ENCODE measurements around the gene CEACAM18. TPM values are rescaled to one million over a fixed set of nuclear protein-coding genes. Genes with fewer than 3 reads are reported as not detected.

CEACAM18 gene
- total RNA-seq (not detected), polyA plus RNA-seq (ENCODE audit: insufficient read depth in 1 of 8, insufficient read length in 8 of 8, low replicate concordance in 1 of 8) (not detected)
- long read RNA-seq, donor 1: 0 reads
- long read RNA-seq, donor 2: 0 reads
- long read RNA-seq, donor 3: 0 reads
- long read RNA-seq, donor 4: 0 reads
- long read RNA-seq, donor 5: 0 reads
- long read RNA-seq, donor 6: 0 reads
- long read RNA-seq, donor 7: 0 reads
- long read RNA-seq, donor 8: 0 reads
- long read RNA-seq, donor 9: 0 reads
- long read RNA-seq, donor 10: 0 reads
- long read RNA-seq, donor 11: 0 reads

DNA sequence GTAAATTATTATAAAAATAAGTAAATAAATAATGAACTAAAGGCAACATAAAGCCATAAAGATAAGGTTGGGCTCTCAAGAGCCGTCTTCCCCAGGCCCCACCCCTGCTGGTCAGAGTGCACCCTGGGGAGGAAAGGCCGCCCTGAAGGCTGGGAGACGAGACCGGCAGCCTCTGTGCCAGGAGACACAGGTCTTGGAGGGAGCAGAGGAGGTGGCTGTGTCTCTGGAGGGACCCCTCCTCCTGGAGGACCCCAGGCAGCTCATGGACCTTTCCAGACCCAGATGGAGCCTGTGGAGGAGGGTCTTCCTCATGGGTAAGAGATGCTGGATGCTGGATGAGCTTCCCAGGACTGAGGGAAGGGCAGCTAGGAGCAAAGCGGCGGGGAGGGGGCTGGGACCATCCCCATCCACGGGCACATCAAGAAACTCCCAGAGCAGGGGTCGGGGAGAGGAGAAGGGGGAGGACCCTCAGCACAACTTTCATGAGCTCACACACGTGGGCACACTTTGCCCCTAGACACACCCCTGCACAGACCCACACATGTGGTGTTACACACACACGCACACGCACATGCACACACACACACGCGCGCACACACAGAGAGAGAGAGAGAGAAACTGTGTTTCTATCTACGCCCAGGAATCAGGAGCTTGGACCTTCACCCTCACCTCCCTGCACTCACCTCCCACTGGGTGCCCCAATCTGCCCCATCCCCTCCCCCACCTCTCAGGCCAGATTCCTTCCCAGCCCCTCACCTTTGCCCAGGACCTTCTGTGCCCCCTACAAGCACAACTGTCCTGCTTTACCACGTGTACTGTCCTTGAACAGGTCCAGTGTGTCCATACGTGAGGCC lies at the start of gene CEACAM18:
CEACAM18 (plus strand) TSS at position 159 of the 854 bp plus-strand sequence.
- H3K27ac ChIP-seq (ENCODE audit: low read length): no peak within 1 kb of the TSS
- H3K4me3 ChIP-seq (ENCODE audit: low read length): no peak within 1 kb of the TSS
- no peaks in the 10 kb centered on the region for H3K9me3 ChIP-seq (replicated peaks; ENCODE audit: control insufficient read depth, low read depth, low read length)
- DNase-seq: no peak
- 76% methylated on average over 9 of the region's 17 CpGs for WGBS (ENCODE audit: insufficient coverage)
- H3K27me3 ChIP-seq (ENCODE audit: control insufficient read depth, insufficient read depth, low read length): no peaks in the 10 kb centered on the region
- no peaks in the 10 kb centered on the region for H3K36me3 ChIP-seq (ENCODE audit: control insufficient read depth, insufficient read depth, low read length)
- no peaks in the 10 kb centered on the region for H3K4me1 ChIP-seq (ENCODE audit: control insufficient read depth, insufficient read depth, low read length)

DNA sequence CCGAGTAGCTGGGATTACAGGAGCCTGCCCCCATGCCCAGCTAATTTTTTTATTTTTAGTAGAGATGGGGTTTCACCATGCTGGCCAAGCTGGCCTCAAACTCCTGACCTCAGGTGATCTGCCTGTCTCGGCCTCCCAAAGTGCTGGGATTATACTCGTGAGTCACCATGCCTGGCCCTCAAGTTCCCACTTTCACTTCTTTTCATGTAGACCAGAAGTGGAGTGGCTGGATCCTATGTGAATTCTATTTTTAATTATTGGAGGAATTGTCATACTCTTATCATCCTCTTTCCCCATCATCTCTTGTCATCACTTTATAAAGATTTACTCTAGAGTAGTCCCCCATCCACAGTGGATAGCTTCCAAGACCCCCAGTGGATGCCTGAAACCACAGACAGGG lies 48.1 kb upstream of the CEACAM18 start:
- H3K27me3 ChIP-seq (ENCODE audit: control insufficient read depth, insufficient read depth, low read length): no peaks in the 10 kb centered on the region

DNA sequence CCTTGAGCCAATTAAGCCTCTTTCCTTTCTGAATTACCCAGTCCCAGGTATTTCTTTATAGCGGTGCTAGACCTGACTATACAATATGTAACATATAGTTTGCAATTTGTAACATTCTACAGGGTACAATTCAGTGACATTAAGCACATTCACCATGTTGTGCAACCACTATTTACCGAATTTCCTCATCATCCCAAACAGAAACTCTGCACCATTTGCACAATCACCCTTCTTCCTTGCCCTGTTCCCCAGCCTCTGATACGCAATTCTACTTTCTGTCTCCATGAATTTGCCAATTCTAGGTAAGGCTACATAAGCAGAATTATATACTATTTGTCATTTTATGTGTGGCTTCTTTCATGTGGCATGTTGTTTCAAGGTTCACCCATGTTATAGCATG lies 47.2 kb upstream of the CEACAM18 start:
- DNase-seq: no peak
- Histone ChIP-seq H3K4me3 (ENCODE audit: low read length) (no peak overlapping the region), H3K36me3 (ENCODE audit: control insufficient read depth, insufficient read depth, low read length) (no peaks in the 10 kb centered on the region), H3K27ac (ENCODE audit: low read length) (no peak overlapping the region), H3K27me3 (ENCODE audit: control insufficient read depth, insufficient read depth, low read length) (no peaks in the 10 kb centered on the region), H3K4me1 (ENCODE audit: control insufficient read depth, insufficient read depth, low read length) (no peaks in the 10 kb centered on the region), H3K9me3 (replicated peaks; ENCODE audit: control insufficient read depth, low read depth, low read length) (no peaks in the 10 kb centered on the region)
- 80% methylated on average over 1 of the region's 3 CpGs for WGBS (ENCODE audit: insufficient coverage)

More for the DNA sequence above, 48.1 kb upstream of the CEACAM18 start:
- no peaks in the 10 kb centered on the region for H3K4me1 ChIP-seq (ENCODE audit: control insufficient read depth, insufficient read depth, low read length)
- no peaks in the 10 kb centered on the region for H3K36me3 ChIP-seq (ENCODE audit: control insufficient read depth, insufficient read depth, low read length)
- WGBS (ENCODE audit: insufficient coverage): 50% methylated on average over 3 of the region's 3 CpGs
- no peak for DNase-seq
- H3K27ac ChIP-seq (ENCODE audit: low read length): no peak overlapping the region
- no peaks in the 10 kb centered on the region for H3K9me3 ChIP-seq (replicated peaks; ENCODE audit: control insufficient read depth, low read depth, low read length)
- H3K4me3 ChIP-seq (ENCODE audit: low read length): no peak overlapping the region

DNA sequence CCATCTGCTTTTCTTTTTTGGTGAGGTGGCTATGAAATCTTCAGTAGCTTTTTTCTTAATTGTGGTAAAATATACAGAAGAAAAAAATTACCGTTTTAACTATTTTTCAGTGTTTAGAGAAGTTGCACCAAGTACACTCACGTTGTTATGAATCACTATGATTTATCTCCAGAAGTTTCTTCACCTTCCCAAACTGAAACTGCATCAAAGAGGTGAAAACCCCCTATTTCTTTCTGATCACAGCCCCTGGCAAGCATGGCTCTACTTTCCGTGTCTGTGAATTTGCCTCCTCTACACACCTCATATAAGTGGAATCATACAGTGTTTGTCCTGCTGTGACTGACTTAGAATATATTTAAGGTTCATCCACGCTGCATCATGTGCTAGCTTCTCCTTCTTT lies 45.3 kb upstream of the CEACAM18 start:
- H3K36me3 ChIP-seq (ENCODE audit: control insufficient read depth, insufficient read depth, low read length): no peaks in the 10 kb centered on the region
- WGBS (ENCODE audit: insufficient coverage): no CpG with 5 or more reads among the region's 4 CpGs
- DNase-seq: no peak
- no peaks in the 10 kb centered on the region for H3K9me3 ChIP-seq (replicated peaks; ENCODE audit: control insufficient read depth, low read depth, low read length)
- H3K4me1 ChIP-seq (ENCODE audit: control insufficient read depth, insufficient read depth, low read length): no peaks in the 10 kb centered on the region
- no peaks in the 10 kb centered on the region for H3K27me3 ChIP-seq (ENCODE audit: control insufficient read depth, insufficient read depth, low read length)
- no peak overlapping the region for H3K27ac ChIP-seq (ENCODE audit: low read length)
- no peak overlapping the region for H3K4me3 ChIP-seq (ENCODE audit: low read length)

DNA sequence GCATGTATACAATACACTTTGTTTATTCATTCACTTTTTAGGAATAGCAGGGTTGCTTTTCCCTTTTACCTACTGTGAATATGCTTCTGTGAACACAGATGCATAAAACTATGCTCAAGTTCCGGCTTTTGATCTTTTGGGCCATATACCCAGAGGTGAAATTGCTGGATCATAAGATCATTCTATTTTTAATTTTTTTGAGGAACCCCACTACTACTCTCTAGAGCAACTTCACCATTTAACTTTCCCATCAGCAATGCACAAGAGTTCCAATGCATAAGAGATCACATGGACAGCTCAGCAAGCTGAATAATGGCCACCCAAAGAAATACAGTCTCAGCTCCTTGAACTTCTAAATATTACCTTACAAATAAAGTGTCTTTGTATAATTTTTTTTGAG lies 43.9 kb upstream of the CEACAM18 start:
- whole genome bisulfite sequencing (ENCODE audit: insufficient coverage): no CpG with 5 or more reads among the region's 1 CpG
- Histone ChIP-seq H3K27me3 (ENCODE audit: control insufficient read depth, insufficient read depth, low read length) (no peaks in the 10 kb centered on the region), H3K4me3 (ENCODE audit: low read length) (no peak overlapping the region), H3K36me3 (ENCODE audit: control insufficient read depth, insufficient read depth, low read length) (no peaks in the 10 kb centered on the region), H3K4me1 (ENCODE audit: control insufficient read depth, insufficient read depth, low read length) (no peaks in the 10 kb centered on the region), H3K9me3 (replicated peaks; ENCODE audit: control insufficient read depth, low read depth, low read length) (no peaks in the 10 kb centered on the region), H3K27ac (ENCODE audit: low read length) (no peak overlapping the region)
- peak; percentile 40 for DNase-seq

DNA sequence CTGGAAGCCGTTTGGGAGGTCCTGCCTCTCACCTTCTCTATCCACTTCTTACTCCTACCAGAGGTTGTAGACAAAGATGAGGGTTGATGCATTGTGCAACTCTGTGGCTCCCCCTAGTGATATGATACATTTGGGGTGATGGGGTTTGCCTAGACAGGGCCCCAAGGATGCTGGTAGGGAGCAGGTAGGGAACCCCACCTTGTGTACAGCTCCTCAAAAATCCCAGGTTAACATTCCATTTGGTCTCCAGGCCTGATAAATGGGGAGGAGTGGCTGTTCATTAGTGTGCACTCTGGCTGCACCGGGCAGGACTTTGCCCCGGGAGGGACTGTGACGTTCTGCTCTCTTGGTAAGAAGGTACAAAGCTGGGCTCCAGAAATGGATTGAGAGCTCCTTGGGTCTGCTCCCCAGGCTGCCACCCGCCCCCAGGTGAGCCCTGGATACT lies 39.3 kb upstream of the CEACAM18 start:
- Histone ChIP-seq H3K27ac (ENCODE audit: low read length) (no peak overlapping the region), H3K36me3 (ENCODE audit: control insufficient read depth, insufficient read depth, low read length) (no peaks in the 10 kb centered on the region), H3K27me3 (ENCODE audit: control insufficient read depth, insufficient read depth, low read length) (peaks cover 4% of the 10 kb centered on the region), H3K4me3 (ENCODE audit: low read length) (no peak overlapping the region), H3K9me3 (replicated peaks; ENCODE audit: control insufficient read depth, low read depth, low read length) (no peaks in the 10 kb centered on the region), H3K4me1 (ENCODE audit: control insufficient read depth, insufficient read depth, low read length) (no peaks in the 10 kb centered on the region)
- DNase-seq: no peak
- WGBS (ENCODE audit: insufficient coverage): 65% methylated on average over 4 of the region's 5 CpGs

DNA sequence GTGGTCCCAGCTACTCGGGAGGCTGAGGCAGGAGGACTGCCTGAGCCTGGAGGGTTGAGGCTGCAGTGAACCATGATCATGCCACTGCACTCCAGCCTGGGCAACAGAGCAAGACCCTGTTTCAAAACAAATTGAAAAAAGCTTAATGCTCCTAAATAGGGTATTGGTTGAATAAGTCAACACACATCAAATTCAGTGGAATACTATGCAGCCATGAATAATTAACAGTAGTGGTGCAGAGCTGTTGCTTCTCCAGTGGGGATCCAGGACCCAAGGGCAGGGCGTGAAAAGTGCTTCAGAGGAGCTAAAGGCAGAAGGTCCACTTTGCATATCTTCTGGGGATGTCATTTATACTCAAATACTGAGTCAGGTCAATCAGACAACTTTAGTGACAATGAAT lies 38.3 kb upstream of the CEACAM18 start:
- Histone ChIP-seq H3K4me1 (ENCODE audit: control insufficient read depth, insufficient read depth, low read length) (no peaks in the 10 kb centered on the region), H3K36me3 (ENCODE audit: control insufficient read depth, insufficient read depth, low read length) (no peaks in the 10 kb centered on the region), H3K4me3 (ENCODE audit: low read length) (no peak overlapping the region), H3K27me3 (ENCODE audit: control insufficient read depth, insufficient read depth, low read length) (peaks cover 4% of the 10 kb centered on the region), H3K9me3 (replicated peaks; ENCODE audit: control insufficient read depth, low read depth, low read length) (no peaks in the 10 kb centered on the region), H3K27ac (ENCODE audit: low read length) (no peak overlapping the region)
- no peak for DNase-seq
- WGBS (ENCODE audit: insufficient coverage): 75% methylated on average over 1 of the region's 2 CpGs

DNA sequence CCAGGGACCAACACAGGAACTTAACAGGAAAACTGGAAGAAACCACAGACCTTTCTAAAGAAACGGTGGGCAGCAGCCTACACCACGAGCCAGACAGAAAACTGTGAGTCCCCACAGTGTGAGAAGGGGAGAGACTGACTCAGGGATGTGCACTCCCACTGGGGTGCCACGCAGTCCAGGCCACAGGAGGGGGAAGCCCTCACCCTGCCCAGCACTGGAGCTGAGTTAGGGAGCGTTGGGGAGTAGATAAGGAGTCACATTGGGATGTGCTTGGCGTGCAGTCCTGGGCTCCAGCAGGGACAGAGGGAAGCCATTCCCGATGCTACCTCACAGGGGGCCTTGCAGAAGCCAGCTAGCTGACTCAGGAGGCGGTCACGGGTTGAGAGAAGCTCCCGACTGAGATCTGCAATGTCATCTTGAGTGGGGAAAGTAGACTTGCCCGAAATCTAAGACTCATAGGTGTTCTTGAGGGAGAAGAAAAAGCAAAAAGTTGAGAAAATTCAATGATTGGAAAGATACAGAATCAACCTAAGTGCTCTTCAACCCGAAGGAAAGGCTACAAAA lies 37.4 kb upstream of the CEACAM18 start:
- no peak overlapping the region for H3K27ac ChIP-seq (ENCODE audit: low read length)
- no peaks in the 10 kb centered on the region for H3K9me3 ChIP-seq (replicated peaks; ENCODE audit: control insufficient read depth, low read depth, low read length)
- DNase-seq: peak; percentile 27
- peaks cover 4% of the 10 kb centered on the region for H3K27me3 ChIP-seq (ENCODE audit: control insufficient read depth, insufficient read depth, low read length)
- no peaks in the 10 kb centered on the region for H3K4me1 ChIP-seq (ENCODE audit: control insufficient read depth, insufficient read depth, low read length)
- H3K36me3 ChIP-seq (ENCODE audit: control insufficient read depth, insufficient read depth, low read length): no peaks in the 10 kb centered on the region
- H3K4me3 ChIP-seq (ENCODE audit: low read length): no peak overlapping the region
- 47% methylated on average over 10 of the region's 11 CpGs for WGBS (ENCODE audit: insufficient coverage)

DNA sequence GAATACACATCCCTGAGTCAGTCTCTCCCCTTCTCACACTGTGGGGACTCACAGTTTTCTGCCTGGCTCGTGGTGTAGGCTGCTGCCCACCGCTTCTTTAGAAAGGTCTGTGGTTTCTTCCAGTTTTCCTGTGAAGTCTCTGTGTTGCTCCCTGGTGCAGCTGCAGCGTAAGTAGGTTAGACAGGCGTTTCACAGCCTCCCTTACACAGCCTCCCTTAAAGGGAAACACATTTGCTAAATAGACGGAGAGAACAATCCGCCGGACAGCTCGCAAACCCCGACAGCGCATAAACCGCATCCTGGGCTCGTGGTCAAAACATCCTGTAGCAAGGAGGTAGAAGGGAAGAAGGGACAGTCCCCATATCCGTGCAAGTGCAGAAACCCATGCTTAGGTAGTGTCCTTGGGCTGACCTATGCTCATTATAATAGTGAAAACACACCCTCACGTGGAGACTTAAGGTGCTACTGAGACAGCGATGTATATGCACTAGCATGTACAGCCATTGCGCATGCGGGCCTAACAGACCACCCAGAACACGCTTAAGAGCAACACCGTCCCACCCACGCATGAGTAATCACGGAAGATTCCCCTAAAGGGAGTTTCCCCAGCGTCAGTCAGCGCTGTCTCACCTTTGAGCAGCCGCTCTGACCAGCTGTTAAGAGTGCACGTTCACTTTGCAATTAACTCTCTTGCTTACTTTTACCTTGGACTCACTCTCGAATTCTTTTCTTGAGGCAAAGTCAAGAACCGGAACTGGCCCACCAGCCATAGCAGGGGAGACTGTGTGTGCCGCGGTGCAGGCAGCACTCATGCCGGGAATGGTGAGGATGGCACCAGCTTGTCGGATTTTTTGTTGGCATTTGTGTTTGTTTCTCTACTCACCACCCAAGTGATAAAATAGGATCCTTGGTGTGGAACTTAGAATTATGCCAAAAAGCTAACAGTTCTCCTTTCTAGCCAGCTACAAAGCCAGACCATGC lies 36.6 kb upstream of the CEACAM18 start:
- no peaks in the 10 kb centered on the region for H3K4me1 ChIP-seq (ENCODE audit: control insufficient read depth, insufficient read depth, low read length)
- no peak overlapping the region for H3K4me3 ChIP-seq (ENCODE audit: low read length)
- H3K9me3 ChIP-seq (replicated peaks; ENCODE audit: control insufficient read depth, low read depth, low read length): no peaks in the 10 kb centered on the region
- WGBS (ENCODE audit: insufficient coverage): 42% methylated on average over 11 of the region's 31 CpGs
- H3K27ac ChIP-seq (ENCODE audit: low read length): no peak overlapping the region
- DNase-seq: peak; percentile 12
- H3K27me3 ChIP-seq (ENCODE audit: control insufficient read depth, insufficient read depth, low read length): peaks cover 4% of the 10 kb centered on the region
- H3K36me3 ChIP-seq (ENCODE audit: control insufficient read depth, insufficient read depth, low read length): no peaks in the 10 kb centered on the region
